ENCODE measurements around the gene CD8B. TPM values are rescaled to one million over a fixed set of nuclear protein-coding genes. Genes with fewer than 3 reads are reported as not detected.
A peak's percentile ranks its signal among the peaks of the same experiment; 100 is the strongest.

The CD8B gene
- total RNA-seq, 2 experiments from 2014 or later = 0.75 to 1.1 TPM

- intact Hi-C loops (cut with DNase I, micrococcal nuclease) = no loop called here
- ChIA-PET CTCF (no interaction called here), POLR2A (no interaction called here)
- Histone ChIP-seq H3K9me3 (ENCODE audit: control insufficient read depth in 1 of 2, insufficient read depth in 1 of 2, low read length in 2 of 2) (peaks cover 0 to 12% of the 10 kb centered on the region in 2 experiments), H3K36me3 (ENCODE audit: insufficient read depth, low read length) (no peaks in the 10 kb centered on the region), H3K4me3 (ENCODE audit: low read length) (peak overlapping the region; percentile 33), H3K27me3 (ENCODE audit: control insufficient read depth in 1 of 2, insufficient read depth in 2 of 2, low read length in 2 of 2) (peaks cover 57 to 60% of the 10 kb centered on the region in 2 experiments), H3K4me1 (ENCODE audit: insufficient read depth, low read length) (peaks cover 28% of the 10 kb centered on the region), H3K27ac (ENCODE audit: low read depth in 1 of 2, low read length in 2 of 2) (no peak overlapping the region)
- H3K4me3 Mint-ChIP-seq = peak overlapping the region; percentile 79
- H3K36me3 Mint-ChIP-seq (ENCODE audit: low read depth) = no peaks in the 10 kb centered on the region
- no peaks in the 10 kb centered on the region for H3K9me3 Mint-ChIP-seq
- peaks cover 63% of the 10 kb centered on the region for H3K27me3 Mint-ChIP-seq
- H3K4me1 Mint-ChIP-seq (ENCODE audit: low read depth) = peaks cover 25% of the 10 kb centered on the region
- H3K27ac Mint-ChIP-seq = no peak overlapping the region
- no peak for TF ChIP-seq CTCF (IDR thresholded peaks at IDR 0.05)
- ATAC-seq (ENCODE audit: poor library complexity) (no peak), DNase-seq (no peak)
These were observed 72.0 kb downstream of the CD8B start for GRCh38 chr2:86789687-86790133.

- H3K4me3 ChIP-seq (ENCODE audit: low read length) = no peak overlapping the region
- no peaks in the 10 kb centered on the region for H3K36me3 ChIP-seq (ENCODE audit: insufficient read depth, low read length)
- DNase-seq = peak in 2 of 14 experiments; percentile 16 to 48
- Mint-ChIP-seq H3K9me3 (no peaks in the 10 kb centered on the region), H3K4me3 (no peak overlapping the region), H3K4me1 (ENCODE audit: low read depth) (peaks cover 21% of the 10 kb centered on the region), H3K27me3 (peaks cover 57% of the 10 kb centered on the region), H3K36me3 (ENCODE audit: low read depth) (no peaks in the 10 kb centered on the region), H3K27ac (no peak overlapping the region)
- POLR2A ChIA-PET = no interaction called here
- H3K4me1 ChIP-seq (ENCODE audit: insufficient read depth, low read length) = peaks cover 28% of the 10 kb centered on the region
- intact Hi-C loops (cut with DNase I, micrococcal nuclease) = no loop called here
- H3K27me3 ChIP-seq (ENCODE audit: control insufficient read depth in 1 of 2, insufficient read depth in 2 of 2, low read length in 2 of 2) = peaks cover 54 to 55% of the 10 kb centered on the region in 2 experiments
- no peak for ATAC-seq (ENCODE audit: poor library complexity)
- CTCF ChIA-PET = no interaction called here
- H3K27ac ChIP-seq (ENCODE audit: low read depth in 1 of 2, low read length in 2 of 2) = no peak overlapping the region
- H3K9me3 ChIP-seq (ENCODE audit: control insufficient read depth in 1 of 2, insufficient read depth in 1 of 2, low read length in 2 of 2) = peaks cover 0 to 12% of the 10 kb centered on the region in 2 experiments
- TF ChIP-seq CTCF (IDR thresholded peaks at IDR 0.05) = no peak
These were observed 72.6 kb downstream of the CD8B start for GRCh38 chr2:86788881-86789686.

GRCh38 chr2:86788165-86788564 is 73.5 kb downstream of the CD8B start:
- Histone ChIP-seq H3K4me3 (ENCODE audit: low read length) (no peak overlapping the region), H3K4me1 (ENCODE audit: insufficient read depth, low read length) (peaks cover 28% of the 10 kb centered on the region), H3K27me3 (ENCODE audit: control insufficient read depth in 1 of 2, insufficient read depth in 2 of 2, low read length in 2 of 2) (peaks cover 45 to 46% of the 10 kb centered on the region in 2 experiments), H3K27ac (ENCODE audit: low read depth in 1 of 2, low read length in 2 of 2) (no peak overlapping the region), H3K36me3 (ENCODE audit: insufficient read depth, low read length) (no peaks in the 10 kb centered on the region), H3K9me3 (ENCODE audit: control insufficient read depth in 1 of 2, insufficient read depth in 1 of 2, low read length in 2 of 2) (peaks cover 0 to 12% of the 10 kb centered on the region in 2 experiments)
- Mint-ChIP-seq H3K4me3 (peak overlapping the region; percentile 25), H3K4me1 (ENCODE audit: low read depth) (peaks cover 21% of the 10 kb centered on the region), H3K27me3 (peaks cover 48% of the 10 kb centered on the region), H3K36me3 (ENCODE audit: low read depth) (no peaks in the 10 kb centered on the region), H3K27ac (no peak overlapping the region), H3K9me3 (no peaks in the 10 kb centered on the region)
- intact Hi-C loops (cut with DNase I, micrococcal nuclease) = no loop called here
- no peak for TF ChIP-seq CTCF (IDR thresholded peaks at IDR 0.05)
- no peak for ATAC-seq (ENCODE audit: poor library complexity)
- DNase-seq = no peak
- ChIA-PET POLR2A (no interaction called here), CTCF (no interaction called here)
